IMR-90 (cell line): ENCODE results near the gene COLQ.

Source experiments
- BHLHE40 ChIP-seq: fragments of 150-350 bp; IDR thresholded peaks from 2 replicates; pipeline ENCODE4 v1.6.1; 2016; ENCODE audit warnings: mild to moderate bottlenecking, low read depth, low read length
- CEBPB ChIP-seq: IDR thresholded peaks from 2 replicates; pipeline ENCODE4 v1.6.1; 2012; ENCODE audit warnings: low read depth, low read length, improper control_type of control experiment
- CHD1 ChIP-seq: IDR thresholded peaks from 2 replicates; pipeline ENCODE4 v1.6.1; 2012; ENCODE audit warnings: low read depth, low read length, improper control_type of control experiment
- CTCF ChIP-seq: conservative IDR thresholded peaks from 2 replicates; pipeline ENCODE4 v1.5.1; 2012; ENCODE audit warnings: mild to moderate bottlenecking, low read depth, low read length, improper control_type of control experiment
- ELK1 ChIP-seq: fragments of 150-350 bp; IDR thresholded peaks from 2 replicates; pipeline ENCODE4 v1.6.1; 2016; ENCODE audit warnings: low read depth, mild to moderate bottlenecking, low read length, moderate library complexity, borderline replicate concordance
- FOS ChIP-seq: fragments of 150-350 bp; IDR thresholded peaks from 2 replicates; pipeline ENCODE4 v1.6.1; 2016; ENCODE audit warnings: low read depth, low read length
- MAFK ChIP-seq: IDR thresholded peaks from 2 replicates; pipeline ENCODE4 v1.6.1; 2012; ENCODE audit warnings: low read depth, low read length, improper control_type of control experiment
- POLR2A ChIP-seq: IDR thresholded peaks from 2 replicates; pipeline ENCODE4 v1.6.1; 2012; ENCODE audit warnings: mild to moderate bottlenecking, low read depth, low read length
- RAD21 ChIP-seq: IDR thresholded peaks from 2 replicates; pipeline ENCODE4 v1.6.1; 2012; ENCODE audit warnings: low read length, improper control_type of control experiment
- RFX5 ChIP-seq: IDR thresholded peaks from 2 replicates; pipeline ENCODE4 v1.8.0; 2012; ENCODE audit warnings: low read depth, mild to moderate bottlenecking, low read length, moderate library complexity
- SMC3 ChIP-seq: fragments of 150-350 bp; IDR thresholded peaks from 2 replicates; pipeline ENCODE4 v1.6.1; 2016; ENCODE audit warnings: low read depth, mild to moderate bottlenecking, antibody characterized with exemption, low read length, moderate library complexity
- USF2 ChIP-seq: fragments of 150-350 bp; IDR thresholded peaks from 2 replicates; pipeline ENCODE4 v1.6.1; 2017; ENCODE audit warnings: mild to moderate bottlenecking, antibody characterized with exemption, low read length, low read depth

GRCh38 chr3:15511156-15511555 is 10.3 kb downstream of the COLQ start:
- TF ChIP-seq POLR2A: no peak
- no peak for TF ChIP-seq MAFK
- no peak for TF ChIP-seq CTCF
- TF ChIP-seq CHD1: no peak
- TF ChIP-seq RAD21: no peak
- no peak for TF ChIP-seq ELK1
- no peak for TF ChIP-seq RFX5
- no peak for TF ChIP-seq FOS
- no peak for TF ChIP-seq BHLHE40
- TF ChIP-seq USF2: no peak
- TF ChIP-seq CEBPB: no peak
- no peak for TF ChIP-seq SMC3
